DOHH2 (cell line): Measurements from ENCODE around the gene AP3S1.
A peak's percentile ranks its signal among the peaks of the same experiment; 100 is the strongest.

Experiments
- H3F3A ChIP-seq: fragments of 200-600 bp; sonication (generic), shearing (Covaris generic); 2 replicates; pipeline ENCODE4 v1.6.0; 2016; ENCODE audit warnings: antibody characterized with exemption, mild to moderate bottlenecking; ENCODE audit not compliant: control insufficient read depth, insufficient read depth
- H3K27ac ChIP-seq: fragments of 200-600 bp; sonication (generic); 2 replicates; pipeline ENCODE4 v1.5.1; 2014; ENCODE audit warnings: low read depth, mild to moderate bottlenecking, low read length, moderate library complexity
- H3K27me3 ChIP-seq: fragments of 200-600 bp; sonication (generic); 2 replicates; pipeline ENCODE4 v1.6.1; 2014; ENCODE audit warnings: mild to moderate bottlenecking, low read length, mixed read lengths; ENCODE audit not compliant: control insufficient read depth
- H3K36me3 ChIP-seq: fragments of 200-600 bp; sonication (generic); 2 replicates; pipeline ENCODE4 v1.6.1; 2014; ENCODE audit warnings: mild to moderate bottlenecking, low read length, moderate library complexity, mixed read lengths; ENCODE audit not compliant: control insufficient read depth
- H3K4me1 ChIP-seq: fragments of 200-600 bp; sonication (generic); 2 replicates; pipeline ENCODE4 v1.6.1; 2014; ENCODE audit warnings: mild to moderate bottlenecking, low read length, mixed read lengths; ENCODE audit not compliant: control insufficient read depth
- H3K4me2 ChIP-seq: fragments of 200-600 bp; sonication (generic); 2 replicates; pipeline ENCODE4 v1.6.0; 2014; ENCODE audit warnings: mild to moderate bottlenecking, low read length, moderate library complexity
- H3K4me3 ChIP-seq: fragments of 200-600 bp; sonication (generic); 2 replicates; pipeline ENCODE4 v1.5.1; 2014; ENCODE audit warnings: mild to moderate bottlenecking, low read length, mixed read lengths
- H3K79me2 ChIP-seq: fragments of 200-600 bp; sonication (generic); 2 replicates; pipeline ENCODE4 v1.6.1; 2014; ENCODE audit warnings: mild to moderate bottlenecking, low read length, mixed read lengths; ENCODE audit not compliant: control insufficient read depth
- H3K9me2 ChIP-seq: fragments of 200-600 bp; sonication (generic); replicated peaks from 2 replicates; pipeline ENCODE4 v1.6.1; 2014; ENCODE audit warnings: mild to moderate bottlenecking, low read length, mixed read lengths; ENCODE audit not compliant: control insufficient read depth
- H3K9me3 ChIP-seq: fragments of 200-600 bp; sonication (generic); 2 replicates; pipeline ENCODE4 v1.6.1; 2014; ENCODE audit warnings: antibody characterized with exemption, low read length, mixed read lengths; ENCODE audit not compliant: control insufficient read depth, insufficient read depth
- H4K20me1 ChIP-seq: fragments of 200-600 bp; sonication (generic); 2 replicates; pipeline ENCODE4 v1.6.0; 2014; ENCODE audit warnings: low read depth, mild to moderate bottlenecking, antibody characterized with exemption, low read length, moderate library complexity; ENCODE audit not compliant: control insufficient read depth, insufficient read depth
- CTCF ChIP-seq: fragments of 200-600 bp; sonication (generic); IDR thresholded peaks from one replicate; pipeline ENCODE4 v1.5.1; 2014; ENCODE audit warnings: antibody characterized with exemption, mild to moderate bottlenecking, low read depth, low read length; ENCODE audit not compliant: poor library complexity, severe bottlenecking
- EZH2phosphoT487 ChIP-seq: fragments of 200-600 bp; sonication (generic); IDR thresholded peaks from 2 replicates; pipeline ENCODE4 v1.6.1; 2017; ENCODE audit warnings: borderline replicate concordance, mild to moderate bottlenecking, antibody characterized with exemption, low read length, moderate library complexity, mixed read lengths

The AP3S1 gene

GRCh38 chr5:115841382-115842088 is at the start of gene AP3S1, which contains the start of gene ATG12:
AP3S1 (plus strand) TSS chr5:115841935; CDS start chr5:115842038, 103 bp downstream.
ATG12 (minus strand) TSS chr5:115841565; CDS start chr5:115841552, 13 bp downstream.
- Histone ChIP-seq H3K4me3 (peak within 1 kb of the TSS; percentile 96), H3K9me2 (no peaks in the 10 kb centered on the region), H3K4me2 (peak within 1 kb of the TSS; percentile 65), H3K27ac (peak within 1 kb of the TSS; percentile 78), H3K27me3 (no peaks in the 10 kb centered on the region), H3K79me2 (peaks cover 96% of the 10 kb centered on the region), H4K20me1 (peaks cover 27% of the 10 kb centered on the region), H3K4me1 (peaks cover 55% of the 10 kb centered on the region), H3F3A (peaks cover 19% of the 10 kb centered on the region), H3K9me3 (no peaks in the 10 kb centered on the region), H3K36me3 (peaks cover 59% of the 10 kb centered on the region)
- TF ChIP-seq EZH2phosphoT487 = no peak
- TF ChIP-seq CTCF = no peak

- H3K4me3 ChIP-seq = no peak overlapping the region
- no peak overlapping the region for H3K27ac ChIP-seq
- peaks cover 13% of the 10 kb centered on the region for H3K4me1 ChIP-seq
- no peaks in the 10 kb centered on the region for H3K79me2 ChIP-seq
- no peaks in the 10 kb centered on the region for H3K36me3 ChIP-seq
- H3F3A ChIP-seq = no peaks in the 10 kb centered on the region
- H3K9me3 ChIP-seq = no peaks in the 10 kb centered on the region
- H3K9me2 ChIP-seq = no peaks in the 10 kb centered on the region
- no peaks in the 10 kb centered on the region for H3K27me3 ChIP-seq
- H3K4me2 ChIP-seq = no peak overlapping the region
- no peak for TF ChIP-seq EZH2phosphoT487
- TF ChIP-seq CTCF = no peak
- H4K20me1 ChIP-seq = no peaks in the 10 kb centered on the region
Measured at GRCh38 chr5:115795700-115796099, 46.0 kb upstream of the AP3S1 start.

- no peaks in the 10 kb centered on the region for H3K36me3 ChIP-seq
- H3K9me2 ChIP-seq = no peaks in the 10 kb centered on the region
- H3K9me3 ChIP-seq = no peaks in the 10 kb centered on the region
- peaks cover 13% of the 10 kb centered on the region for H3K4me1 ChIP-seq
- no peaks in the 10 kb centered on the region for H3F3A ChIP-seq
- no peaks in the 10 kb centered on the region for H3K27me3 ChIP-seq
- no peaks in the 10 kb centered on the region for H3K79me2 ChIP-seq
- no peak overlapping the region for H3K4me2 ChIP-seq
- H3K4me3 ChIP-seq = no peak overlapping the region
- no peak for TF ChIP-seq CTCF
- TF ChIP-seq EZH2phosphoT487 = no peak
- H3K27ac ChIP-seq = no peak overlapping the region
- no peaks in the 10 kb centered on the region for H4K20me1 ChIP-seq
Measured at GRCh38 chr5:115796656-115797055, 45.1 kb upstream of the AP3S1 start.
